ENCODE results near the gene ZNF185.

Gene ZNF185

GRCh38 chrX:152913910-152914309 lies 16.0 kb downstream of the ZNF185 start:
- TF ChIP-seq, protein P1, sequence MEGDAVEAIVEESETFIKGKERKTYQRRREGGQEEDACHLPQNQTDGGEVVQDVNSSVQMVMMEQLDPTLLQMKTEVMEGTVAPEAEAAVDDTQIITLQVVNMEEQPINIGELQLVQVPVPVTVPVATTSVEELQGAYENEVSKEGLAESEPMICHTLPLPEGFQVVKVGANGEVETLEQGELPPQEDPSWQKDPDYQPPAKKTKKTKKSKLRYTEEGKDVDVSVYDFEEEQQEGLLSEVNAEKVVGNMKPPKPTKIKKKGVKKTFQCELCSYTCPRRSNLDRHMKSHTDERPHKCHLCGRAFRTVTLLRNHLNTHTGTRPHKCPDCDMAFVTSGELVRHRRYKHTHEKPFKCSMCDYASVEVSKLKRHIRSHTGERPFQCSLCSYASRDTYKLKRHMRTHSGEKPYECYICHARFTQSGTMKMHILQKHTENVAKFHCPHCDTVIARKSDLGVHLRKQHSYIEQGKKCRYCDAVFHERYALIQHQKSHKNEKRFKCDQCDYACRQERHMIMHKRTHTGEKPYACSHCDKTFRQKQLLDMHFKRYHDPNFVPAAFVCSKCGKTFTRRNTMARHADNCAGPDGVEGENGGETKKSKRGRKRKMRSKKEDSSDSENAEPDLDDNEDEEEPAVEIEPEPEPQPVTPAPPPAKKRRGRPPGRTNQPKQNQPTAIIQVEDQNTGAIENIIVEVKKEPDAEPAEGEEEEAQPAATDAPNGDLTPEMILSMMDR (IDR thresholded peaks at IDR 0.05; ENCODE audit: low read depth, low read length, missing control alignments) = no peak
- H3K4me3 ChIP-seq (replicated peaks; ENCODE audit: low read depth, low read length) = no peak overlapping the region
- DNase-seq (ENCODE audit: extremely low read depth, low read depth) = no peak

DNA sequence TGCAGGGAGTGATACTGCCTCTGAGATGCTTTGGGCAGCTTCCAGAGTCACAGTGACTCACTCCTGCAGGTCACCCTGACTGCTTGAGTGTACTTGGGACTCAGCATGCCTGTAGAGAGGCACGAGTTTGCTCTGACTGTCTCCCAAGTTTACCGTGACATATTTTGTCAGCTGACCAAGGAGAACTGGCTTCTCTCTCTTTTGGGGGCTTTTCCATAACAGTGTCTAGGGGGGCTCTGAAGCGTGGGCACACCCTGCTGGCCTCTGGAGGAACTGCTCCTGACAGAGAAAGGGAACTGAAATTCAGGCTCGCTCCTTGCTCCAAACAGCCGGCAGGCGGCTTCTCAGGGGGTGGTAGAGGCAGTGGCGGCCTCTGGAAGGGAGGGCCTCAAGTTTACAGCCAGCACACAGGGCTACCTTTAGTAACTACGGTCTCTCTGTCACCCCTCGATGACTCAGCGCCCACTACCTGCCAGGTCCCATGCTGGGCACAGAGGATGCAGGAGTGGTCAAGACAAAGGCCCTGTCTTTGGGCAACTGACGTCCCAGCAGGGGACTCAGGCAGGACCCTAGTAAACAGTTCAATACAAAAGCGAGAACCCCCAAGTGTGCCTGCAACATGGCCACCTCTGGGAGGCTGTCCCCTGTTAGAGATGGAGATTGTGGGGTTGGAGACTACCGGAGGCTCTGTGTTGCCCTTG lies 17.8 kb downstream of the ZNF185 start:
- no peak overlapping the region for H3K4me3 ChIP-seq (replicated peaks; ENCODE audit: low read depth, low read length)
- DNase-seq (ENCODE audit: extremely low read depth, low read depth) = no peak
- TF ChIP-seq, protein P1 (IDR thresholded peaks at IDR 0.05; ENCODE audit: low read depth, low read length, missing control alignments) = peak; percentile 59

DNA sequence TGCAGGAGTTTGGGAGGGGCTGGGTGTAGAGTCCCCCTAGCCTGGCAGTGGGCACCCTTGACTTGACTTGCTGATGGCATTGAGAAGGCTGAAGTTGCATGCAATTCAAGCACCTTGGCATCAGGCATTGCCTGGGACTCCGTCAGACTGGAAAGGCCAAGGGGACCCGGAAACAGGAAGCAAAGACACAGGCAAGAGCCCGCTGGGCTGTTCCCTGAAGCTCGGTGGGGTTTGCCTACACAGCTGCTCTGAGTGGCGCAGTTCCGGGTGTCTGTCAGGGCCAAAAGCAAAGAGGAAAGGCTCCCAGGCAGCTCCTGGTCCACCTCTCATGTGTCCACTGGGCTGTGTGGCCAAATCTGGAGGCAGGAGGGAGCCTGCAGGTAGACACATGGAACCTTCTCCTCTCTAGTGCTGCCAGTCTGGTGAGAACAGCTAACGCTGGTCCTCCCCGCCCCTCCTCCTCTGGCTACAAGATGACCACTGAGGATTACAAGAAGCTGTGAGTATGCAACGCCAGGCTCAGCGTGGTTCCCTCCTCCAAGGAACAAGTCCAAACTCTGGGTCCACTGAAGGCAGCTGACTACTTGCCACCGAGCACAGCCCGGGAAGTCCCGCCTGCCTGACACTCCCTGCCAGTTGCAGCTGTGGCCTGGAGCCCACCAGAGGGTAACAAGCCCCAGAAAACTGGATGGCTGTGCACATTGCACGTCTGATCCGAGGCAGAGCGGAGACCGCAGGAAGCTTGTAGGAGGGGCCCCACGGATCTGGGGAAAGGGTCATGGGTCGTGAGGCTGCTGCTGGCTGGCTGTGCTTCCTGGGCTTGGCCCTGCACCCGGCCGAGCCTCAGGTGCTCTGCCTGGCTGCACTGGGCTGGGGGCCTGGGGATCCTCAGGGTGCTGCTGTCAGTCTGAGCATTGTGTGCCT lies 20.1 kb downstream of the ZNF185 start:
- DNase-seq (ENCODE audit: extremely low read depth, low read depth) = no peak
- H3K4me3 ChIP-seq (replicated peaks; ENCODE audit: low read depth, low read length) = no peak overlapping the region
- TF ChIP-seq, protein P1 (IDR thresholded peaks at IDR 0.05; ENCODE audit: low read depth, low read length, missing control alignments) = no peak

GRCh38 chrX:152918707-152919106 lies 20.8 kb downstream of the ZNF185 start:
- no peak overlapping the region for H3K4me3 ChIP-seq (replicated peaks; ENCODE audit: low read depth, low read length)
- DNase-seq (ENCODE audit: extremely low read depth, low read depth) = no peak
- TF ChIP-seq, protein P1 (IDR thresholded peaks at IDR 0.05; ENCODE audit: low read depth, low read length, missing control alignments) = no peak

DNA sequence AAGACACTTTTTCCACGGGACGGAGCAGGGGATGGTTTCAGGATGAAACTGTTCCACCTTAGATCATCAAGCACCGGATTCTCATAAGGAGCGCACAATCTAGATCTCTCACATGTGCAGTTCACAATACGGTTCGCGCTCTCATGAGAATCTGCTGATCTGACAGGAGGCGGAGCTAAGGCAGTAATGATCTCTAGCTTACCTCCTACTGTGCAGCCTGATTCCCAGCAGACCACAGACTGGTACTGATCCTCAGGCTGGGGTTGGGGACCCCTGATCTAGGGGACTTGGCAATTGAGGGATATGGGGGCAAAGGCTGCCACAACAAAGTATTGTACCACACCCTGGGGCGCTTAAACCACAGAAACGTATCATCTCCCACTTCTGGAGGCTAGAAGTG lies 25.7 kb downstream of the ZNF185 start:
- no peak for DNase-seq (ENCODE audit: extremely low read depth, low read depth)
- TF ChIP-seq, protein P1 (IDR thresholded peaks at IDR 0.05; ENCODE audit: low read depth, low read length, missing control alignments) = no peak

DNA sequence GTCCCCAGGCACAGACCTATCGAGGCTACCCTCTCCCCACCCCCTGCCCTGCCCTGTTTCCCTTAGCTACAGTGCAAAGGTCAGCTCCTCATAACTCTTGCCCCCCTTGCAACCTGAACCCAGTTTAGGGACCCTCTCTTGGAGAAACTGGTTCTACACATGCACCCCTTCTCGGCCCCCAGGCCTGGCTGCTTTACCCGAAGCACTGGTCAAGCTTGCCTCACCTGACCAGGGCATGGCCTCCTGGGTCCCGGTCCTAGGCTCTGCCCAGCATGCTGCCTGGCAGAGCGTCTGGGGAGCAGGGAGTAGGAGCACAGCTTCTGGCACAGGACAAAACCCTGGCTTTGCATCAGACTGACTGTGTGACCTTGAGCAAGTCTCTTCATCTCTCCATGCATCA lies 28.0 kb downstream of the ZNF185 start:
- H3K4me3 ChIP-seq (replicated peaks; ENCODE audit: low read depth, low read length) = no peak overlapping the region
- TF ChIP-seq, protein P1 (IDR thresholded peaks at IDR 0.05; ENCODE audit: low read depth, low read length, missing control alignments) = no peak
- DNase-seq (ENCODE audit: extremely low read depth, low read depth) = no peak

More for the DNA sequence above, 25.7 kb downstream of the ZNF185 start:
- no peak overlapping the region for H3K4me3 ChIP-seq (replicated peaks; ENCODE audit: low read depth, low read length)
